GM10266 (cell line): ENCODE measurements around the gene GCSAM.
A peak's percentile ranks its signal among the peaks of the same experiment; 100 is the strongest.

ENCODE experiments used
- DNase-seq: peaks from one replicate; pipeline ENCODE4 v3.0.0; 2012; ENCODE audit errors: extremely low spot score
- TF ChIP-seq, protein P1 (sequence below): IDR thresholded peaks from 2 replicates; pipeline ENCODE4 v1.5.1; 2012; ENCODE audit warnings: mild to moderate bottlenecking, low read depth; ENCODE audit not compliant: control insufficient read depth, insufficient read depth; ENCODE audit errors: missing control alignments

The GCSAM gene

DNA sequence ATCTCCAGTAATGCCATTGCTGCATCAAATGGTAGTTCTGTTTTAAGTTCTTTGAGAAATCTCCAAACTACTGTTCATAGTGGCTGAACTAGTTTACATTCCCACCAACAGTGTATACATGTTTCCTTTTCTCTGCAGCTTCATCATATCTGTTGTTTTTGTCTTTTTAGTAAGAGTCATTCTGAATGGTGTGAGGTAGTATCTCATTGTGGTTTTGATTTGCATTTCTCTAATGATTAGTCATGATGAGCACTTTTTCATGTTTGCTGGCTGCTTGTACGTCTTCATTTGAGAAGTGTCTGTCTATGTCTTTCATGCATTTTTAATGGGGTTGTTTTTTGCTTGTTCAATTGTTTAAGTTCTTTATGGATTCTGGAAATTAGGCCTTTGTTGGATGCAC is 10.2 kb upstream of the GCSAM start:
- TF ChIP-seq, protein P1, sequence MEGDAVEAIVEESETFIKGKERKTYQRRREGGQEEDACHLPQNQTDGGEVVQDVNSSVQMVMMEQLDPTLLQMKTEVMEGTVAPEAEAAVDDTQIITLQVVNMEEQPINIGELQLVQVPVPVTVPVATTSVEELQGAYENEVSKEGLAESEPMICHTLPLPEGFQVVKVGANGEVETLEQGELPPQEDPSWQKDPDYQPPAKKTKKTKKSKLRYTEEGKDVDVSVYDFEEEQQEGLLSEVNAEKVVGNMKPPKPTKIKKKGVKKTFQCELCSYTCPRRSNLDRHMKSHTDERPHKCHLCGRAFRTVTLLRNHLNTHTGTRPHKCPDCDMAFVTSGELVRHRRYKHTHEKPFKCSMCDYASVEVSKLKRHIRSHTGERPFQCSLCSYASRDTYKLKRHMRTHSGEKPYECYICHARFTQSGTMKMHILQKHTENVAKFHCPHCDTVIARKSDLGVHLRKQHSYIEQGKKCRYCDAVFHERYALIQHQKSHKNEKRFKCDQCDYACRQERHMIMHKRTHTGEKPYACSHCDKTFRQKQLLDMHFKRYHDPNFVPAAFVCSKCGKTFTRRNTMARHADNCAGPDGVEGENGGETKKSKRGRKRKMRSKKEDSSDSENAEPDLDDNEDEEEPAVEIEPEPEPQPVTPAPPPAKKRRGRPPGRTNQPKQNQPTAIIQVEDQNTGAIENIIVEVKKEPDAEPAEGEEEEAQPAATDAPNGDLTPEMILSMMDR, result no peak
- DNase-seq, result no peak

DNA sequence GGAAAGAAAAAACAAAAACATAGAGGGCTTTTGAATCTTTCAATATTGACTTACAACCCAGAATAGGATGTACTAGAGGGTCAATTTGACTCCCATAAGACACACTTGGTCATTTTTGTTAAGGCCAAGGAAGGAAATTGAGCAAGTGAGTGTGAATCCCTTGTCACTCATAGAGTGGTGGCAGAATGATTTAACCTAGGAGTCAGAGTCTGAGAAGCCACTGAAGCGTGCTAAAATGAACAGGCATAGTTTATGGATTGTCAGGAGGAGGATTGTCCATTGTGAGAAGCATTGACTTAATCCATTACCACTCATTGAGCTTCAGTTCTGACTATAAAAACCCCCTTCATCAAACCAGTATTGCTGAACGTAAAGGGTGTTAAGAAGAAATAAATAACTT is 8.2 kb upstream of the GCSAM start:
- TF ChIP-seq, protein P1, result no peak
- DNase-seq, result no peak

DNA sequence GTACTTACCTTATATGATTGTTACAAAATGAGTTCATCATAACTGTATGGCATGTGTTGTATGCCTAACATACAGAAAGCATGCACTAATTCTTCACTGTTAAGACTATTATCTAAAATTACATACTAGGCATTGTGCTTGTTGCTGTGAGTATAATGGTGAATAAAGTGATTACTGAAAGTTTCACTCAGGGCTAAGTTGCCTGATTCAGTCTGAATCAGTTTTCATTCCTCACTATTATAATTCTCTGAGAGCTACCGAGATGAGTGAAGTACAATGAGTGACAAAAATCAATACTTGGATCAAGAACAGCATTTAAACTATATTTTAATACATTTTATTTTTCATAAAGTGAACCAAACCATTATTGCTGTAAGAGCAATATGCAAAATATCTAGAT is 7.5 kb upstream of the GCSAM start:
- TF ChIP-seq, protein P1, result no peak
- no peak for DNase-seq

DNA sequence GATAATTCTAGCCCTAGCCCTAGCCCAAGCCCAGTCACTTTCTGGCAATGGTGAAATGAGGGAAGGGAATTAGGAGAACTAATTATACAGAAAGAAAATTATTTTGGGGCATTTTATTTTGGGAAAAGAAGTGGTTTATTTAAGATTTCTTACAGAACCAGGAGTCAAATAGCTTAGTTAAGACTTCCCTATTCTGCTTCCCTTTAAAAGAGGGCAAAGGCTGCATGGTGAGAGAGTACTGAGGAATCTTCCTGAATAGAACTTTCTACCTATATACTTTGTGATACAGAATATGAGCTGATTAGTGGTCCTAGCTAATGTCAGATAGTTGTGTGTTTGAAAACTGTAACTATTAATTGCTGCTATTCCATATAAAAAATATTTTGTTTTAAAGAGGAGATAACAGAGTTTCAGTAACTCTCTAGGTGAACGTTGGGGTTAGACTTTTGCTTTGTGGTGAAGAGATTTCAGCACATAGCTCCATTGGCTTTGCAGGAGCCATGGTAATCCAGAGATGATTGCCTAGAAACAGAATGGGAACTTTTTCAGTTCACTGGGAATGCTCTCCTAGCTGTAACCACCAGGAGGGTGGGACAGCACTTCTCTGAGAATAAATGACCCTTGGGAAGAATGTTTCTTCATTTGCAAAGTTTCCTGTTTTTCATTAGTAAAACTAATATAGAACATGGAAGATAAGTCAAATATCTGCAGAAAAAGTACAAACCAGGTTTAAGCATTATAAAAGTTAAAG is 5.3 kb upstream of the GCSAM start:
- no peak for DNase-seq
- TF ChIP-seq, protein P1, result no peak

DNA sequence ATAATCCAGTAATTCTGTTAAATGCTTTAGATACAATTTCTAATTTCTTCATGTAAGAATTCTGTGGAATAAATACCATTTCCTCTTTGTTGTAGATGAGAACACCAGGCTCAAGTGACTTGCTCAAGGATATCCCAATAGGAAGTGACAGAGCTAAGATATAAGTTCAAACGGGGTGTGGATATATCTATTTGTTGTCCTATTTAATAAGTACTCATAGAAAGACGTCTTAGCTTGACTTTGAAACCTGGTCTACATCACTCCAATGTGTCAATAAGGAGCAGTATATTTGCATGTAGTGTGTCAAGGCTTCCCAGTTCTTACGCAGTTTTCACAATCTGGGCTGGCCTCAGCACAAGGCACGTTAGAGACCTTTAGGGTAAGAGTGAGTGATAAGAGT is 4.7 kb upstream of the GCSAM start:
- DNase-seq, result no peak
- TF ChIP-seq, protein P1, result no peak

DNA sequence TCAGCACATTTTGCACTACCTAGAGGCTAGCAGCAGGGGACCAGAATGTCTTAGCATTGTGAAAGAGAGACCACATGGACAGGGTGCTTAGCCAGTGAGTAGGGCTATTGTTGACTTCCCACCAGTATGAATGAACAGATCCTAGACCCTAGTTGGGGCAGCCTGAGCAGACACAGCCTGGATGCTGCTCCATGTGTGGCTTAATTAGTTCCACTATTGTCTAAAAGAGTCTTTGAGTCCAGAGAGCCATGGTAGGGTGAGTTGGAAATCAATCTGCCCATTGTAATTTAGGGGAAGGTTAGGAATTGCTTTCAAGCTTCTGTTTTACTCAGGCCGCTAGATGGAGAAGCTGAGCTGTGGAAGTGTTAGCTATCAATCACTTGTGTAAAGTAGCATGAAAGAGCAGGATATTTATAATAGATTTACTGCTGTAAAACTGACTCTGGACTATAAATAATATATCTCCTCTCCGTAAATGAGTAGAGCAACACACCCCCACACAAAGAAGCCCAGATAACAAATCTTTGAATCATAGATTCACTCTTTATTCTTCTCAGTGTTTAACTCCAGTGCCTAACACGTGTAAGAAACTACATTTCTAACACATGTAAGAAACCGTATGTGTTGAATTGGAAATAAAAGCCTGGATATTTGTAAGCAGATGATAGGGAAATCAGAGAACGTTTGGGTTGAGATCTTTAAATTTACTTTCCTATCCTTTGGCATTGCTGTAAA is 4.1 kb upstream of the GCSAM start:
- TF ChIP-seq, protein P1, result peak; percentile 85
- DNase-seq, result no peak

DNA sequence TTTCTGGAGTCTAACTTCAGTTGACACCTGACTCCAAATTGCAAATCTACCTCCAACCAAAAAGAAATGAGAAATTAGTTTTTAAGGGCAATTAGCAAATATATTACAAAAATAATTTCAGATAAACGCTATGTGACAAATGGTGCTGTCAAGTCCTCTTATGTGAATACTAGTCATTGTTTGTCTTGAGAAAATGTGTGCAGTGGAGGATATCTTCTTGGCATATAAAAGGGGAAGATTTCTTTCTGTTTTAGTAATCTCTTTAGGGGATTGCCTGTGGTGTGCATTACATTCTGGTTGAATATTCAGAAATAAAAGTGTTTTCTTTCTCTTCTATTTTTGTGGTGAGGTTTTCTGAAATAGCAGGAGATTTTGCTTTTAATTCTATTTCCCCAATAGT is 3.0 kb upstream of the GCSAM start:
- TF ChIP-seq, protein P1, result no peak
- no peak for DNase-seq
